Activated B cell treated with CpG ODN at 0.5 μM for 24 hours (primary cell): Measurements from ENCODE around the gene CSRP2. TPM values are rescaled to one million over a fixed set of nuclear protein-coding genes. Genes with fewer than 3 reads are reported as not detected.

Experiments
- ATAC-seq: fragments of 200-7000 bp; cut with Tn5 transposase; one replicate; pipeline ENCODE4 v1.10.0; 2021; ENCODE audit warnings: low read depth, mild to moderate bottlenecking, moderate library complexity
- CTCF ChIA-PET: fragments of 350-600 bp; sonication (Branson Sonifier 250); formaldehyde crosslinking; loops from one replicate; lab custom pipeline; 2021; ENCODE audit warnings: antibody characterized with exemption; lab: Charles Lee
- POLR2A ChIA-PET: fragments of 350-600 bp; sonication (Branson Sonifier 250); formaldehyde crosslinking; loops from one replicate; lab custom pipeline; 2021; ENCODE audit warnings: antibody characterized with exemption; lab: Charles Lee
- DNase-seq: peaks from one replicate; pipeline ENCODE4 v3.0.0; 2022
- H3K27ac Mint-ChIP-seq: one replicate; pipeline ENCODE4 v1.8.0; 2020; ENCODE audit warnings: mixed read lengths
- H3K27me3 Mint-ChIP-seq: one replicate; pipeline ENCODE4 v1.8.0; 2021; ENCODE audit warnings: mixed read lengths
- H3K36me3 Mint-ChIP-seq: one replicate; pipeline ENCODE4 v1.8.0; 2021; ENCODE audit warnings: low read depth, mixed read lengths
- H3K4me1 Mint-ChIP-seq: one replicate; pipeline ENCODE4 v1.8.0; 2021; ENCODE audit warnings: mixed read lengths
- H3K4me3 Mint-ChIP-seq: one replicate; pipeline ENCODE4 v1.8.0; 2020; ENCODE audit warnings: mild to moderate bottlenecking, mixed read lengths
- H3K9me3 Mint-ChIP-seq: one replicate; pipeline ENCODE4 v1.8.0; 2020; ENCODE audit warnings: mixed read lengths
- CTCF ChIP-seq: fragments of 200-600 bp; IDR thresholded peaks from one replicate; pipeline ENCODE4 v1.8.0; 2022; ENCODE audit warnings: antibody characterized with exemption, mild to moderate bottlenecking
- intact Hi-C: fragments of 100-400 bp; cut with micrococcal nuclease; formaldehyde crosslinking; loops from one replicate; pipeline ENCODE4 v1.15.1; 2024
- total RNA-seq: library from RNA; stranded (reverse); gene quantifications from 2 replicates; pipeline ENCODE4 v1.2.3, GENCODE V29; 2022

CSRP2 gene
- total RNA-seq, 1 donor from 2014 or later: 1.6 TPM

- ATAC-seq (no peak), DNase-seq (no peak)
- peaks cover 41% of the 10 kb centered on the region for H3K27me3 Mint-ChIP-seq
- H3K27ac Mint-ChIP-seq: no peak overlapping the region
- TF ChIP-seq CTCF: no peak
- H3K9me3 Mint-ChIP-seq: no peaks in the 10 kb centered on the region
- H3K4me1 Mint-ChIP-seq: peaks cover 16% of the 10 kb centered on the region
- no peak overlapping the region for H3K4me3 Mint-ChIP-seq
- ChIA-PET CTCF (no interaction called here), POLR2A (no interaction called here)
- intact Hi-C loops: loop anchor here (5.0 kb wide), 1 partner anchor 114 kb away; the partner anchor contains the start of gene ZDHHC17
- H3K36me3 Mint-ChIP-seq: peaks cover 2% of the 10 kb centered on the region
These were observed 2.1 kb downstream of the CSRP2 start for GRCh38 chr12:76876696-76877229.

- TF ChIP-seq CTCF: no peak
- ATAC-seq (no peak), DNase-seq (no peak)
- Mint-ChIP-seq H3K36me3 (peaks cover 2% of the 10 kb centered on the region), H3K27me3 (peaks cover 32% of the 10 kb centered on the region), H3K4me3 (no peak overlapping the region), H3K27ac (no peak overlapping the region), H3K9me3 (no peaks in the 10 kb centered on the region), H3K4me1 (peaks cover 14% of the 10 kb centered on the region)
- ChIA-PET POLR2A (no interaction called here), CTCF (no interaction called here)
- intact Hi-C loops: loop anchor here (5.0 kb wide), 1 partner anchor 112 kb away; the partner anchor contains the start of gene ZDHHC17
These were observed 4.2 kb downstream of the CSRP2 start for GRCh38 chr12:76874491-76875190.

GRCh38 chr12:76874027-76874426 is 4.8 kb downstream of the CSRP2 start:
- CTCF ChIA-PET: no interaction called here
- DNase-seq (no peak), ATAC-seq (no peak)
- no peaks in the 10 kb centered on the region for H3K9me3 Mint-ChIP-seq
- peaks cover 2% of the 10 kb centered on the region for H3K36me3 Mint-ChIP-seq
- no peak for TF ChIP-seq CTCF
- H3K27me3 Mint-ChIP-seq: peaks cover 30% of the 10 kb centered on the region
- intact Hi-C loops: no loop called here
- POLR2A ChIA-PET: no interaction called here
- peaks cover 10% of the 10 kb centered on the region for H3K4me1 Mint-ChIP-seq
- H3K4me3 Mint-ChIP-seq: no peak overlapping the region
- no peak overlapping the region for H3K27ac Mint-ChIP-seq

- H3K27me3 Mint-ChIP-seq: peaks cover 18% of the 10 kb centered on the region
- TF ChIP-seq CTCF: no peak
- no peaks in the 10 kb centered on the region for H3K36me3 Mint-ChIP-seq
- no peaks in the 10 kb centered on the region for H3K4me1 Mint-ChIP-seq
- H3K27ac Mint-ChIP-seq: no peak overlapping the region
- POLR2A ChIA-PET: no interaction called here
- H3K9me3 Mint-ChIP-seq: no peaks in the 10 kb centered on the region
- ATAC-seq: no peak
- intact Hi-C loops: no loop called here
- H3K4me3 Mint-ChIP-seq: no peak overlapping the region
- CTCF ChIA-PET: no interaction called here
- DNase-seq: no peak
These were observed 6.4 kb downstream of the CSRP2 start for GRCh38 chr12:76872415-76872814.

- H3K4me3 Mint-ChIP-seq: no peak overlapping the region
- H3K9me3 Mint-ChIP-seq: no peaks in the 10 kb centered on the region
- no peak overlapping the region for H3K27ac Mint-ChIP-seq
- H3K4me1 Mint-ChIP-seq: peaks cover 3% of the 10 kb centered on the region
- DNase-seq (no peak), ATAC-seq (no peak)
- H3K36me3 Mint-ChIP-seq: no peaks in the 10 kb centered on the region
- peaks cover 12% of the 10 kb centered on the region for H3K27me3 Mint-ChIP-seq
- ChIA-PET POLR2A (interaction anchor here (0.7 kb wide), 1 partner anchor 109 kb away, joined by 4 read pairs; no protein-coding TSS in a partner anchor), CTCF (no interaction called here)
- intact Hi-C loops: no loop called here
- no peak for TF ChIP-seq CTCF
These were observed 7.1 kb downstream of the CSRP2 start for GRCh38 chr12:76871742-76872141.
